GM18498 (cell line): ENCODE data around the gene KRT6B.
"Not testable (repeated sequence)": the region's sequence is repeated elsewhere in the genome, so short reads cannot be mapped to it uniquely, and the experiment has no call there.

Source experiments
- ATAC-seq: cut with Tn5 transposase; IDR thresholded peaks from one replicate; pipeline ENCODE4 v1.9.1; 2021; ENCODE audit warnings: mild to moderate bottlenecking, moderate library complexity; ENCODE audit not compliant: unreplicated experiment

KRT6B gene

DNA sequence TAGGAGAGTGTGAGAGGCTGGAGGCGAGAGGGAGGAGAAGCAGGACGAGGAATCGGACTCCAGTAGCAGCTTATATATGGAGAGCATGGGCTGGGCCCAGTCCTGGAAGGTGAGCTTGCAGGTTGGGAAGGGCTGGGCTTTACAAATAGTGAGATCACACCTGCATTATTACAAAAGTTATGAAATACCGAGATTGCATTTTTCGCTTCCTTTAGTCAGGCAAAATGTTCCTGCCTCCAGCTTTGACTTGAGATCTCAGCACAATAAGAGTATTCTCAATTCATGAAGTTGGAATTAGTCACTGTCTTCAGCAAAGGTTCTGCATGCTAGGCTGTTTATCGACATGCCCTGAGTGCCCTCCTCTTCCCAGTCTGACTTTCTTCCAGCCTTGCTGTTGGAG is at the start of gene KRT6B:
TSS of gene KRT6B (minus strand) at position 46 of the 400 bp plus-strand sequence. CDS start 68 bp downstream, outside the sequence.
- ATAC-seq: no peak

DNA sequence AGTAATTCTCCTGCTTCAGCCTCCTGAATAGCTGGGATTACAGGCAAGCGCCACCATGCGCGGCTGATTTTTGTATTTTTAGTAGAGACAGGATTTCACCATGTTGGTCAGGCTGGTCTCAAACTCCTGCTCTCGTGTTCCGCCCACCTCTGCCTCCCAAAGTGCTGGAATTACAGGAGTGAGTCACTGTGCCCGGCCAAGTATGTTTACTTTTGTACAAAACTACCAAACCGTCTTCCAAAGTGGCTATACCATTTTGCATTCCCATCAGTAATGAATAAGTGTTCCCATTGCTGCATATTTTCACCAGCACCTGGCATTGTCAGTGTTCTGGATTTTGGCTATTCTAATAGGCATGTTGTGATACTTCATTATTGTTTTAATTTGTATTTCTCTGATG is 49.5 kb upstream of the KRT6B start:
- ATAC-seq: no peak

DNA sequence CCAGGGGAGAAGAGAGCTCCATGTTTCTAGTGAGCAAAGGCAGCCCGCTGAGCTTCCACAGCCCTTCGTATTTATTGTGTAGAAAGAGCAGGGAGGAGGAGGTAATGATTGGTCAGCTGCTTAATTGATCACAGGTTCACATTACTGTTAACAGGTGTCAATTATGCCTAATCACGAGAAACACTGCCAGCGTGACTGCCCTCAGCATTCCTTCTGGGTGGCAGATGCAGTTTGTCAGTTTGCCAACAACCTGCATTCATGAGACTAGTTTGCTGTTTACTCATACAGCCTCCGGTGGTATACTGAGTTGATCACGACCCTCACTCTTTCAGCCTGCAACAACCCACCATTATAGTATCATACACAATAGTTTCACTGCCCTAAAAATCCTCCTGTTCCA is 48.6 kb upstream of the KRT6B start:
- not testable (repeated sequence) for ATAC-seq

DNA sequence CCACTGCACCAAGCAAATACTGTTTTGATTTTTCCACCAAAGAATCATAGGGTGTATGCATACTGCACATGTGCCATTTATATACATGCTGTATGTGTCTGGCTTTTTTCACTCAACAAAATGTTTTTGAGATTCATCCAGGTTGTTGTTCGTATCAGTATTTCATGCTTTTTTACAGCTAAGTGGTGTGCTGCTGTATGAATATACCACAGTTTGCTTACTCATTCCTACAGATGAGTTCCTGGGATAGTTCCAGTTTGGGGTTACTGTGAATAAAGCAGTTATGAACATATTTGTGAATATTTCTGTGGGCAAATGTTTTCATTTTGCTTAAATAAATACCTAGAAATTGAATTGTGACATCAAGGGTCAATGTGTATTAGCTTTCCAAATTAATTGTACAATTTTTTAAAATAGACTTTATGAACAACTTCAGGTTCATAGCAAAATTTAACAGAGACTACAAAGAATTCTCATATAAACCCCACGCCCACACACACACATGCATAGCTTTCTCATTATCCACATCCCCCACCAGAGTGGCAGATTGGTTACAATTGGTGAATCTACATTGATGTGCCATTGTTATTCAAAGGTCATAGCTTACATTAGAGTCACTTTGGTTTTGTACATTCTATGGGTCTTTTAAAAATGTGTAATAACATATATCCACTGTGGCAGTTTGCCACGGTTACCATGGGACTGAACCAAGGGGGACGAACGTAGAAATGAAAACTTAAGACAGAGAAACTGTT is 48.0 kb upstream of the KRT6B start:
- no peak for ATAC-seq

GRCh38 chr12:52498946-52499345 is 47.0 kb upstream of the KRT6B start:
- no peak for ATAC-seq

- no peak for ATAC-seq
Observed at GRCh38 chr12:52497975-52498374, 46.0 kb upstream of the KRT6B start.

GRCh38 chr12:52496590-52497071 is 44.7 kb upstream of the KRT6B start:
- ATAC-seq: no peak

- no peak for ATAC-seq
Observed at GRCh38 chr12:52496054-52496453, 44.1 kb upstream of the KRT6B start.

DNA sequence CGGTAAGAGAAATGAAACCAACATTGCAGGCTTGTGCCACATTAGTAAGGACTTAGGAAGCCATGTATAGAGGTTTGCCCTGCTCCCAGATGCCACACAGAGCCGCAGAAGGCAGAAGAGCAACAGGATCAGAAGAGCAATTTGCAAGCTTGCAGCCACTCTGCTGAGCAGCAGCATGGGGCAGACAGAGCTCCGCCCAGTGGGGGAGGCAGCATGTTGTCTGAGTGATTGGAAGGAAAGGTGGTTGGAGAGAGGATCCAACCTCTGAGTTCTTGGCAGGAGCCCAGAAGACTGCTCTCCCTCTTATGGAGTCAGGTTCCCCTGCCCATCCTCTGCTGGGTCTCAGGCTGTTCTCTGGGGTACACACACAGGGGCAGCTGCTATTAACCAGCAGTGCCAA is 43.4 kb upstream of the KRT6B start:
- ATAC-seq: no peak

GRCh38 chr12:52494518-52494917 is 42.6 kb upstream of the KRT6B start:
- no peak for ATAC-seq

GRCh38 chr12:52494100-52494499 is 42.2 kb upstream of the KRT6B start:
- ATAC-seq: no peak

- ATAC-seq: no peak
Observed at GRCh38 chr12:52493172-52493571, 41.2 kb upstream of the KRT6B start, which contains the start of gene KRT6A. TSS of gene KRT6A (minus strand) at chr12:52493257. CDS start at chr12:52493188, 69 bp downstream.

DNA sequence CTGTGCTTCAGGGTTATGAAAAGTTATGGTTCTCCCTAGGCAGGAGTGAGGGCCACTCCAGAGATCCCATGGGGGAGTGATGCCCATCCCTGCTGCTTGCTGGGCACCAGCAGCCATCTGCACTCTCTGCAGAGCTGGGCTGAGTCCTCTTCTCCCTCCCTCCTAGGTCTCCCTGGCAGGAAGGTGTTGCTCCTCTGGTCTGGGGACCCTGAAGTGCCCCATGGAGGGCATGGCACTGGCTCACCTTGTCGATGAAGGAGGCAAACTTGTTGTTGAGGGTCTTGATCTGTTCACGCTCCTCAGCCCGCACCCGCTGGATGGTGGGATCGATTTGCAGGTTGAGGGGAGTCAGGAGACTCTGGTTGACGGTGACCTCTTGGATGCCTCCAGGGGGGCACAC is 40.5 kb upstream of the KRT6B start:
- ATAC-seq: not testable (repeated sequence)

DNA sequence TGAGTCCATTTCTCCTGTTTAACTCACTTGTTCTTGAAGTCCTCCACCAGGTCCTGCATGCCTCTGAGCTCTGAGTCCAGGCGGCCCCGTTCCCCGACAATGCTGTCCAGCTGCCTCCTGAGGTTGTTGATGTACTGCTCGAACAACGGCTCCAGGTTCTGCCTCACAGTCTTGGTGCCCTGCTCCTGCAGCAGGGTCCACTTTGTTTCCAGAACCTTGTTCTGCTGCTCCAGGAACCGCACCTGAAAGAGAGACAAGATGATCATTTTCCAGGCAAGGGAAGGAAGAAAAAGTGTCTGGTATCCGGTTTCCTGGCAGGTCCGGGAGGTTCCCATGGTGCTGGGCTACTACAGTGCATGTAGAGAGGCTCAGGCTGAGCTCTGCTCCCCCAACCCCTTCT is 39.5 kb upstream of the KRT6B start:
- ATAC-seq: not testable (repeated sequence)

- ATAC-seq: no peak
Observed at GRCh38 chr12:52488736-52489135, 36.8 kb upstream of the KRT6B start.

GRCh38 chr12:52487744-52488443 is 35.9 kb upstream of the KRT6B start:
- not testable (repeated sequence) for ATAC-seq

DNA sequence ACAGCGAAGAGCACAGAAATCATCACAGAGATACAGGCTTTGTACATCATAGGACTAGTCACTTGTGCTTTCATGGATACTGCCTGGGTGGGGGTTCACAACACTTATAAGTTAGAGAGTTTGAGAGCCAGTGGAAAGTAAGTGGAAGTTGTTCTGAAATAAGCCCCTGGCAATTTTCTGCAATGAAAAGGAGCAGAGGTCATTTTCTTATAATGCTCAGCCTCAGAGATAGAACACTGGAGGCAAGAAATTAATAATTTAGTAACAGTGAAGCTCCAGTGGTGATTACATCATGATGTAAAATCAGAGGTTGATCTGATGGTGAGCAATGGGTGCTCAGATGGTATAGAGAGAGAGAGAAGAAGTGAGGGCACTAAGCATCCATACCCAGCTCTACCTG is 35.3 kb upstream of the KRT6B start:
- no peak for ATAC-seq

DNA sequence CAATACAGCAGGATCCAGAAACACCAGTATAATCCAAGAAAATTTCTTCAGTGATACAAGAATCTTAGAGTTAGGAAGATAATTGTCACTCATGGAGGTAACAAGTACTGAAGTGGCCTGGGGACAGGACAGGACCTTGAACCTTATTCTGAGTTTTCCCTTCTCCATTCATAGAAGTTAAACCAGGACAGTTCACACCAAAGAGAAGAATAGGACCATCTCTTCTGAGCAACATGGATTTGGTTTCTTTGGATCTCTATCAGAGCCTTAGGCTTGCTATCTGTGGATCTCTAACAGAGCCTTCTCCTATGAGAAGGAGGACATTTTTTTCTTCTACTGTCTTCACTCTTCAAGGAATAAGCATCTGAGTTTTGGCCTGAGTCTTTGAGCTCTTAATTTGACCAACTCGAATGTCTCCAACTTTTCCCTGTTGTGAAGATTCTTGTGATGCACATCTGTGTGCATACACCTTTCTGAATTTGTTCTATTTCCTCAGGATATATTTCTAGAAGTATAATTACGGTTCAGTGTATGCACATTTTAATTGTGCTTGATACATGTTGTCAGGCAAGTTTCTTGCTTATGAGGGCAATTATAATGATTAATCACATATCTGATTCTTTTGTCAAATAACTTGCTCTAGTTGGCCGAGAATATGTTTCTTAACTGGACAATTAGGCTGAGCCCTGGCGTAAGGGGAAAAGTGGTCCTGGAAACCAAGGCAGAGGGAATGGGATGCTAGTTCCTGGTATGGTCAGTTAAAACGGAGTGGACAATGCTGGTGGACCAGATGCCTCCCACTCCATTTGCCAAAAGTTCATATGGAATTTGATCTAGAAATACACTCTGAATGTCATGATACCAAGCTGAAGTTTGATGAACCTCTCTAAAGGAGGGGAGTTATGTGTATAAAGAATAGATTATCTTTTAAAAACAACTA is 34.5 kb upstream of the KRT6B start:
- no peak for ATAC-seq

DNA sequence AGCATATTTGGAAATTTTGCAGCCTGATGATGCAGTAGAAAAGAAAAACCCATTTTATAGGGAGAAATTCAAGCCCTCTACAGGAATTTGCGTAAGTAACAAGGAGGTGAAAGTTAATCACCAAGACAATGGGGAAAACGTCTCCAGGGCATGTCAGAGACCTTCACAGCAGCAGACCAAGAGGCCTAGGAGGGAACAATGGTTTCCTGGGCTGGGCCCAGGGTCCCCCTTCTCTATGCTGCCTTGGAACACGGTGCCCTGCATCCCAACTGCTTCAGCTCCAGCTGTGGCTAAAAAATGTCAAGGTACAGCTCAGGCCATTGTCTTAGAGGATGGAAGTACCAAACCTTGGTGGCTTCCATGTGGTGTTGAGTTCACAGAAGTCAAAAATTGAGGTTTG is 28.1 kb upstream of the KRT6B start:
- no peak for ATAC-seq

- no peak for ATAC-seq
Observed at GRCh38 chr12:52477651-52478050, 25.7 kb upstream of the KRT6B start.

GRCh38 chr12:52474212-52474611 is 22.3 kb upstream of the KRT6B start:
- no peak for ATAC-seq
